CD4-positive, alpha-beta T cell treated with Interleukin-6 at 100 ng/mL for 8 hours (primary cell): ENCODE measurements around the gene BPIFB1.

Source experiments
- DNase-seq: peaks from one replicate; pipeline ENCODE4 v3.0.0-alpha.2; 2020; ENCODE audit warnings: mixed read lengths, low spot score

The BPIFB1 gene

GRCh38 chr20:33272155-33272873 lies 10.7 kb upstream of the BPIFB1 start:
- DNase-seq: no peak

GRCh38 chr20:33273117-33273851 lies 9.7 kb upstream of the BPIFB1 start:
- no peak for DNase-seq

- no peak for DNase-seq
Observed at GRCh38 chr20:33275215-33275614, 7.8 kb upstream of the BPIFB1 start.

- no peak for DNase-seq
Observed at GRCh38 chr20:33275871-33276270, 7.1 kb upstream of the BPIFB1 start.

GRCh38 chr20:33276303-33277113 lies 6.5 kb upstream of the BPIFB1 start:
- no peak for DNase-seq

GRCh38 chr20:33277471-33278441 lies 5.3 kb upstream of the BPIFB1 start:
- DNase-seq: no peak

- DNase-seq: no peak
Observed at GRCh38 chr20:33278700-33279099, 4.3 kb upstream of the BPIFB1 start.

- no peak for DNase-seq
Observed at GRCh38 chr20:33279261-33279910, 3.6 kb upstream of the BPIFB1 start.

- DNase-seq: no peak
Observed at GRCh38 chr20:33280000-33280680, 2.9 kb upstream of the BPIFB1 start.

GRCh38 chr20:33280775-33281174 lies 2.2 kb upstream of the BPIFB1 start:
- no peak for DNase-seq

- no peak for DNase-seq
Observed at GRCh38 chr20:33281550-33282146, 1.4 kb upstream of the BPIFB1 start.

- DNase-seq: no peak
Observed at GRCh38 chr20:33282196-33282934, 649 bp upstream of the BPIFB1 start.

- no peak for DNase-seq
Observed at GRCh38 chr20:33284284-33284683, 1.3 kb downstream of the BPIFB1 start.

- DNase-seq: no peak
Observed at GRCh38 chr20:33284937-33285336, 1.9 kb downstream of the BPIFB1 start.

GRCh38 chr20:33285861-33286495 lies 3.0 kb downstream of the BPIFB1 start:
- no peak for DNase-seq

- no peak for DNase-seq
Observed at GRCh38 chr20:33287884-33288283, 4.9 kb downstream of the BPIFB1 start.

- DNase-seq: no peak
Observed at GRCh38 chr20:33290852-33291251, 7.8 kb downstream of the BPIFB1 start.

- no peak for DNase-seq
Observed at GRCh38 chr20:33291416-33291815, 8.4 kb downstream of the BPIFB1 start.

- peak; percentile 49 for DNase-seq
Observed at GRCh38 chr20:33291830-33292355, 8.9 kb downstream of the BPIFB1 start.
